Upper lobe of left lung (tissue), 6 donors: ENCODE data around the gene CPEB2. TPM values are rescaled to one million over a fixed set of nuclear protein-coding genes. Genes with fewer than 3 reads are reported as not detected.

Source experiments
- ATAC-seq, 2 donors: fragments of 200-7000 bp; cut with Tn5 transposase; one replicate each; pipeline ENCODE4 v1.9.1; 2022; ENCODE audit warnings: mild to moderate bottlenecking in 2 of 2, moderate library complexity in 2 of 2; ENCODE audit not compliant: low FRiP score in 2 of 2
- DNase-seq, 2 donors: peaks; one replicate each; pipeline ENCODE4 v3.0.0-alpha.2; 2019 to 2020
- H3K27ac ChIP-seq, 4 donors: fragments of 200-600 bp; sonication (generic); one replicate each; pipeline ENCODE4 v1.5.1; 2016 to 2019
- H3K27me3 ChIP-seq, 4 donors: fragments of 200-600 bp; sonication (generic); one replicate each; pipeline ENCODE4 v1.5.1; 2017 to 2019
- H3K36me3 ChIP-seq, 4 donors: fragments of 200-600 bp; sonication (generic); one replicate each; pipeline ENCODE4 v1.5.1; 2016 to 2019
- H3K4me1 ChIP-seq, 4 donors: fragments of 200-600 bp; sonication (generic); one replicate each; pipeline ENCODE4 v1.5.1; 2018 to 2019
- H3K4me3 ChIP-seq, 4 donors: fragments of 200-600 bp; sonication (generic); one replicate each; pipeline ENCODE4 v1.5.1; 2017 to 2019; ENCODE audit warnings: mild to moderate bottlenecking in 2 of 4, moderate library complexity in 1 of 4
- H3K9me3 ChIP-seq, 4 donors: fragments of 200-600 bp; sonication (generic); one replicate each; pipeline ENCODE4 v1.5.1; 2018 to 2019
- EP300 ChIP-seq, 4 donors: sonication (generic); formaldehyde crosslinking; IDR thresholded peaks; one replicate each; pipeline ENCODE4 v1.5.1; 2017; ENCODE audit warnings: antibody characterized with exemption in 4 of 4, control low read depth in 2 of 4
- POLR2A ChIP-seq, 4 donors: fragments of 450-650 bp; IDR thresholded peaks; one replicate each; pipeline ENCODE4 v1.5.1; 2016 to 2017; ENCODE audit warnings: antibody characterized with exemption in 4 of 4, mild to moderate bottlenecking in 2 of 4
- POLR2AphosphoS5 ChIP-seq, 2 donors: sonication (generic); formaldehyde crosslinking; IDR thresholded peaks; one replicate each; pipeline ENCODE4 v1.5.1; 2017; ENCODE audit warnings: antibody characterized with exemption in 2 of 2
- WGBS, 2 donors: methylation state at CpG; one replicate each; pipeline ENCODE4 v1.1.5; 2017 to 2018; 5-methylcytosine and 5-hydroxymethylcytosine counted together
- total RNA-seq, 6 donors: library from RNA; depleted of rRNA in 4 of 6; stranded (reverse); fragments of >200 nt in 4 of 6; gene quantifications; one replicate each; pipeline versions ENCODE4 v1.1.0 to v1.2.1, GENCODE V29; 2016 to 2021
- TF ChIP-seq, protein P1 (sequence below), 6 experiments: fragments of 450-650 bp in 4 of 6; fragments of 200-600 bp in 2 of 6; sonication (generic) in 2 of 6; IDR thresholded peaks; one replicate each; pipeline ENCODE4 v1.5.1; 2016 to 2019; ENCODE audit warnings: antibody characterized with exemption in 6 of 6
- donor health status: DM: no; HTN: no; CAD: no; lungs with moderate emphysema.
- donor health status: DM: no; HTN: yes; CAD: no; lungs with severe emphysema.

The CPEB2 gene
- total RNA-seq, 6 donors from 2014 or later: 9.3 to 44.6 (median 22.9) TPM

DNA sequence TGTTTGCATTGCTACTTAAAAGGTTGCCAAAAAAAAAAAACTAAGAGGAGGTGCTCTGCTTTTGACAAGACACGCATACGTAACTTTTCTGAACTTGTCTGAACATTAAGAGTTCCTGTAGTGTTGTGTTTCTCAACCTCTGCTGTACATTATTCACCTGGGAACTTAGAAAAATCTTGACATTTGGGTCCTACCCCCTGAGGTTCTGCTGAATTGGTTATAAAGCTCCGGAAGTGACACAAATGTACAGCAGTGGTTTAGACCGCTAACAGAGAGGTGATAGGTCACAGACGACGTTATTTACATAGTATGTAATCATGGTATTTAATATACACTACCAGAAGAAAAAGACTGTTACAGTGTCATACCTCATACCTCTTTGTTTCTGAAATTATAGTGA lies 61.1 kb downstream of the CPEB2 start:
- Histone ChIP-seq H3K4me3 (no peak overlapping the region), H3K4me1 (no peaks in the 10 kb centered on the region), H3K9me3 (no peaks in the 10 kb centered on the region), H3K27me3 (no peaks in the 10 kb centered on the region), H3K36me3 (peaks cover 8 to 76% (median 29%) of the 10 kb centered on the region in 4 donors), H3K27ac (no peak overlapping the region)
- no peak for DNase-seq
- whole genome bisulfite sequencing, 2 donors: 84 to 94% methylated on average over 6 of the region's 6 CpGs
- ATAC-seq: no peak
- no peak for TF ChIP-seq EP300 (IDR thresholded peaks at IDR 0.05)
- no peak for TF ChIP-seq POLR2A (IDR thresholded peaks at IDR 0.05)
- TF ChIP-seq, protein P1, sequence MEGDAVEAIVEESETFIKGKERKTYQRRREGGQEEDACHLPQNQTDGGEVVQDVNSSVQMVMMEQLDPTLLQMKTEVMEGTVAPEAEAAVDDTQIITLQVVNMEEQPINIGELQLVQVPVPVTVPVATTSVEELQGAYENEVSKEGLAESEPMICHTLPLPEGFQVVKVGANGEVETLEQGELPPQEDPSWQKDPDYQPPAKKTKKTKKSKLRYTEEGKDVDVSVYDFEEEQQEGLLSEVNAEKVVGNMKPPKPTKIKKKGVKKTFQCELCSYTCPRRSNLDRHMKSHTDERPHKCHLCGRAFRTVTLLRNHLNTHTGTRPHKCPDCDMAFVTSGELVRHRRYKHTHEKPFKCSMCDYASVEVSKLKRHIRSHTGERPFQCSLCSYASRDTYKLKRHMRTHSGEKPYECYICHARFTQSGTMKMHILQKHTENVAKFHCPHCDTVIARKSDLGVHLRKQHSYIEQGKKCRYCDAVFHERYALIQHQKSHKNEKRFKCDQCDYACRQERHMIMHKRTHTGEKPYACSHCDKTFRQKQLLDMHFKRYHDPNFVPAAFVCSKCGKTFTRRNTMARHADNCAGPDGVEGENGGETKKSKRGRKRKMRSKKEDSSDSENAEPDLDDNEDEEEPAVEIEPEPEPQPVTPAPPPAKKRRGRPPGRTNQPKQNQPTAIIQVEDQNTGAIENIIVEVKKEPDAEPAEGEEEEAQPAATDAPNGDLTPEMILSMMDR (IDR thresholded peaks at IDR 0.05): no peak
- no peak for TF ChIP-seq POLR2AphosphoS5 (IDR thresholded peaks at IDR 0.05)

DNA sequence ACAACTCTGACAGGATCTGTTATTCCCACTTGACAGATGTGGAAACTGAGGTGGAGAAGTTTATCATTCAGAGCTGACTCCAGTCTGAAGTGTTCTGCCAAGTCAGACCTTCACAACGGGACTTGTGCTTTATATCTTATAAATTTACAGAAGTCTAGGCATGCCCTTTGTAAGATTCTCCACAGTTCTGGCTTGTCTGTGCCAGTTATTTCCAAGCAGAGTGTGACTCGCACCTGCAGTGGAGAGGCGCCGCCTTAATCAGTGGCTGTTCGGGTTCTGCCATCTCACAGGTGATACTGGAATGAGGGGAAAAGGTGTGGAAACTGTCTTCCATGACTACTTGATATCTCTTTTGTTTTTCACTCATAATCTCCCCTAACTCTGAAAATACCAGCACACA lies 63.2 kb downstream of the CPEB2 start:
- DNase-seq (no peak), ATAC-seq (no peak)
- no peak for TF ChIP-seq POLR2AphosphoS5 (IDR thresholded peaks at IDR 0.05)
- H3K9me3 ChIP-seq: no peaks in the 10 kb centered on the region
- H3K4me1 ChIP-seq: no peaks in the 10 kb centered on the region
- H3K27me3 ChIP-seq: no peaks in the 10 kb centered on the region
- 94 to 96% methylated on average over 5 of the region's 5 CpGs for WGBS, 2 donors
- H3K36me3 ChIP-seq: peaks cover 4 to 56% (median 20%) of the 10 kb centered on the region in 4 donors
- no peak overlapping the region for H3K27ac ChIP-seq
- H3K4me3 ChIP-seq: no peak overlapping the region

DNA sequence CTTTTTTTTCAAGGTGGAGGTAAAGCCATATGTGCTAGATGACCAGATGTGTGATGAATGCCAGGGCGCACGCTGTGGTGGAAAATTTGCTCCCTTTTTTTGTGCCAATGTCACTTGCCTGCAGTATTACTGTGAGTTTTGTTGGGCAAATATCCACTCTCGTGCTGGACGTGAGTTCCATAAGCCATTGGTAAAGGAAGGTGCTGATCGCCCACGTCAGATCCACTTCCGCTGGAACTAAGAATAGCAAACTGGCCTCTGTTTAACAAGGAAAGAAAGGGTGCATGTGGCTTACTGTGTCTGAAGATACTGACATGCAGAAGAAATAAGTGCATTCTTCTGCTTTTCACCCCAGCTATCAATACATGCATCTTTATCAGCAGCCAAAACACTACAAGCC lies 63.9 kb downstream of the CPEB2 start:
- DNase-seq (no peak), ATAC-seq (no peak)
- no peaks in the 10 kb centered on the region for H3K9me3 ChIP-seq
- H3K4me1 ChIP-seq: no peaks in the 10 kb centered on the region
- H3K27me3 ChIP-seq: no peaks in the 10 kb centered on the region
- no peak overlapping the region for H3K4me3 ChIP-seq
- WGBS, 2 donors: 91 to 94% methylated on average over 7 of the region's 7 CpGs
- H3K36me3 ChIP-seq: peaks cover 4 to 50% (median 20%) of the 10 kb centered on the region in 4 donors
- TF ChIP-seq, protein P1 (IDR thresholded peaks at IDR 0.05): no peak
- TF ChIP-seq POLR2A (IDR thresholded peaks at IDR 0.05): no peak
- no peak for TF ChIP-seq POLR2AphosphoS5 (IDR thresholded peaks at IDR 0.05)
- no peak for TF ChIP-seq EP300 (IDR thresholded peaks at IDR 0.05)
- H3K27ac ChIP-seq: no peak overlapping the region

DNA sequence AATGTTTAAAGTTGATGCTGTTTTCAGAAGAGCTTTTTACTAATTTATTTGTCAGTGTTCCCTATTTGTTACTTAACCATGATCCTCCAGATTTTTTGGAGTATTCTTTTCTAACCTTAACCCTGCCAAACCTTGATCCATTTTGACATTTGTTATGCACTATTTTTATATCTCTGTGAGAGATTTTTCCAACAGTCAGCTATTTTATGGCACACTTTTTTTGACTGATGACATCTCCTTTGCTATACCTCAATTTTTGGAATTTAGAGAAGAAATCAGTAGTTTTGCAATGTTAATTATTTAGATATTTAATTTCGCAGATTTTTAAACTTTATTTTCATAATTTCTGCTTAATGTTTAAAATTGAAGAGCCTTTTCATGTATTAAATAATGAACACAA lies 66.0 kb downstream of the CPEB2 start:
- H3K9me3 ChIP-seq: no peaks in the 10 kb centered on the region
- TF ChIP-seq POLR2AphosphoS5 (IDR thresholded peaks at IDR 0.05) (no peak), POLR2A (IDR thresholded peaks at IDR 0.05) (no peak), EP300 (IDR thresholded peaks at IDR 0.05) (no peak)
- TF ChIP-seq, protein P1 (IDR thresholded peaks at IDR 0.05): no peak
- H3K27me3 ChIP-seq: no peaks in the 10 kb centered on the region
- WGBS, 2 donors: 98 to 100% methylated on average over 1 of the region's 1 CpG
- ATAC-seq: no peak
- H3K4me3 ChIP-seq: no peak overlapping the region
- H3K36me3 ChIP-seq: peaks cover 0 to 30% (median 12%) of the 10 kb centered on the region in 4 donors
- H3K4me1 ChIP-seq: no peaks in the 10 kb centered on the region
- DNase-seq: no peak
- H3K27ac ChIP-seq: no peak overlapping the region

DNA sequence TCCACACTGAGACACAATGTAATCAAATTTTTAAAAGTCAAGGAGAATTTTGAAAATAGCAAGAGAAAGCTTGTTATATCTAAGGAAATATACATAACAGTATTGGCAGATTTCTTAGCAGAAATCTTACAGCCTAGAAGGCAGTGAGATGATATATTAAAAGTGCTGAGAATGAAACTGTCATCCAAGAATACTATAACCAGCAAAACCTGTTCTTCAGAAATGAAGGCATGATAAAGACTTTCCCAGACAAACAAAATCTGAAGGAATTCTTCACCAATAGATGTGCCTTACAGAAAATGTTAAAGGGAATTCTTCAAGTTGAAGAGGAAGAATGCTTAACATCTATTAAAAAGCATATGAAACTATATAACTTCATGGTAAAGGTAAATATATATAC lies 73.6 kb downstream of the CPEB2 start:
- H3K27me3 ChIP-seq: no peaks in the 10 kb centered on the region
- TF ChIP-seq EP300 (IDR thresholded peaks at IDR 0.05): no peak
- no peak for TF ChIP-seq POLR2A (IDR thresholded peaks at IDR 0.05)
- TF ChIP-seq, protein P1 (IDR thresholded peaks at IDR 0.05): no peak
- TF ChIP-seq POLR2AphosphoS5 (IDR thresholded peaks at IDR 0.05): no peak
- H3K27ac ChIP-seq: no peak overlapping the region
- peaks cover 4 to 22% (median 11%) of the 10 kb centered on the region in 4 donors for H3K9me3 ChIP-seq
- ATAC-seq (no peak), DNase-seq (no peak)
- no peaks in the 10 kb centered on the region for H3K4me1 ChIP-seq
- no peak overlapping the region for H3K4me3 ChIP-seq
- no peaks in the 10 kb centered on the region for H3K36me3 ChIP-seq
